GM12864 (cell line): ENCODE measurements around the gene CDCP2.

Source experiments
- DNase-seq: peaks from one replicate; pipeline ENCODE4 v3.0.0-alpha.2; 2011; ENCODE audit warnings: low read depth
- H3K4me3 ChIP-seq: 2 replicates; pipeline ENCODE4 v1.5.1; 2011; ENCODE audit warnings: mild to moderate bottlenecking, low read depth, low read length, control low read depth
- TF ChIP-seq, protein P1 (sequence below): IDR thresholded peaks from 2 replicates; pipeline ENCODE4 v1.5.1; 2011; ENCODE audit warnings: low read depth, mild to moderate bottlenecking, moderate library complexity, low read length, control low read depth, inconsistent platforms; ENCODE audit errors: missing control alignments

CDCP2 gene

DNA sequence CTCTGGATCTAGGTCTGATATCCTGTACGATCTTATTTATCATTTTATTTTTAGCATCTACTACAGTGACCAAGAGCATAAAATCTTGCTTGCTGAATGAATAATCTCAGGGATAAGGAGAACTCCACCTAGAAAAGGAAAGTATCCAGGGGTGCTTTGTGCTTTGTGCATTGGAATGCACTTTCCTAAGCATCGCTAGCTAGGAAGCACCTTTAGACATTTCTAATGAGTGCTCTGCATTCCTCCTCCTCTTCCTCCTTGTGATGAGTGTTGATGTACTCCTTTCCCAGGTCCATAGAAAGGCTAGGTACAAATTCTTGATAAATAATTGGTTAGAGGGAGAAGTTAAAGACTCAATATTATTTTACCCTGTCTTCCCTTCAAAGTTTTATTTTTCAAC lies 68.0 kb downstream of the CDCP2 start:
- TF ChIP-seq, protein P1, sequence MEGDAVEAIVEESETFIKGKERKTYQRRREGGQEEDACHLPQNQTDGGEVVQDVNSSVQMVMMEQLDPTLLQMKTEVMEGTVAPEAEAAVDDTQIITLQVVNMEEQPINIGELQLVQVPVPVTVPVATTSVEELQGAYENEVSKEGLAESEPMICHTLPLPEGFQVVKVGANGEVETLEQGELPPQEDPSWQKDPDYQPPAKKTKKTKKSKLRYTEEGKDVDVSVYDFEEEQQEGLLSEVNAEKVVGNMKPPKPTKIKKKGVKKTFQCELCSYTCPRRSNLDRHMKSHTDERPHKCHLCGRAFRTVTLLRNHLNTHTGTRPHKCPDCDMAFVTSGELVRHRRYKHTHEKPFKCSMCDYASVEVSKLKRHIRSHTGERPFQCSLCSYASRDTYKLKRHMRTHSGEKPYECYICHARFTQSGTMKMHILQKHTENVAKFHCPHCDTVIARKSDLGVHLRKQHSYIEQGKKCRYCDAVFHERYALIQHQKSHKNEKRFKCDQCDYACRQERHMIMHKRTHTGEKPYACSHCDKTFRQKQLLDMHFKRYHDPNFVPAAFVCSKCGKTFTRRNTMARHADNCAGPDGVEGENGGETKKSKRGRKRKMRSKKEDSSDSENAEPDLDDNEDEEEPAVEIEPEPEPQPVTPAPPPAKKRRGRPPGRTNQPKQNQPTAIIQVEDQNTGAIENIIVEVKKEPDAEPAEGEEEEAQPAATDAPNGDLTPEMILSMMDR = no peak
- H3K4me3 ChIP-seq = no peak overlapping the region
- no peak for DNase-seq
